Measurements from ENCODE around the gene PRR22.
A peak's percentile ranks its signal among the peaks of the same experiment; 100 is the strongest.

PRR22 gene

DNA sequence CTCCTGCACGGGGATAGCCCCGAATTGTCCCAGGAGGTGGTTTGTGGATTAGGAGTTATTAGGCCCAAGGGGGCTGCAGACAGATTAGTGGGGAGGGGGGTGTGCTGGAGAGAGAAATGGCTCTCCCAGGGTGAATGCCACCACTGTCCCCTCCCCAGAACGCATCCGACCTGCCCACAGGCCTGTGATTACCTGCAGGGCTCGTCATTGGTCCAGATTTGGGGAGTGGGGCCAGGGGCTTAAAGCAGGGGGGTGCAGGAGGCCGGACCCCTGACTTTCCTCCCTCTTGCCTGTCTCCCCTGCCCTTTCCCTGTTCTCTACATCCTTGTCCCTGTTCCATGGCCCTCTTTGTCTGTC lies 21.6 kb upstream of the PRR22 start:
- TF ChIP-seq, protein P1, sequence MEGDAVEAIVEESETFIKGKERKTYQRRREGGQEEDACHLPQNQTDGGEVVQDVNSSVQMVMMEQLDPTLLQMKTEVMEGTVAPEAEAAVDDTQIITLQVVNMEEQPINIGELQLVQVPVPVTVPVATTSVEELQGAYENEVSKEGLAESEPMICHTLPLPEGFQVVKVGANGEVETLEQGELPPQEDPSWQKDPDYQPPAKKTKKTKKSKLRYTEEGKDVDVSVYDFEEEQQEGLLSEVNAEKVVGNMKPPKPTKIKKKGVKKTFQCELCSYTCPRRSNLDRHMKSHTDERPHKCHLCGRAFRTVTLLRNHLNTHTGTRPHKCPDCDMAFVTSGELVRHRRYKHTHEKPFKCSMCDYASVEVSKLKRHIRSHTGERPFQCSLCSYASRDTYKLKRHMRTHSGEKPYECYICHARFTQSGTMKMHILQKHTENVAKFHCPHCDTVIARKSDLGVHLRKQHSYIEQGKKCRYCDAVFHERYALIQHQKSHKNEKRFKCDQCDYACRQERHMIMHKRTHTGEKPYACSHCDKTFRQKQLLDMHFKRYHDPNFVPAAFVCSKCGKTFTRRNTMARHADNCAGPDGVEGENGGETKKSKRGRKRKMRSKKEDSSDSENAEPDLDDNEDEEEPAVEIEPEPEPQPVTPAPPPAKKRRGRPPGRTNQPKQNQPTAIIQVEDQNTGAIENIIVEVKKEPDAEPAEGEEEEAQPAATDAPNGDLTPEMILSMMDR (IDR thresholded peaks at IDR 0.05; ENCODE audit: control insufficient read depth, insufficient read depth, low read depth, low read length, missing control alignments): no peak
- H3K4me3 ChIP-seq (ENCODE audit: control insufficient read depth, low read depth, low read length): no peak overlapping the region
- DNase-seq (ENCODE audit: low read depth): no peak

DNA sequence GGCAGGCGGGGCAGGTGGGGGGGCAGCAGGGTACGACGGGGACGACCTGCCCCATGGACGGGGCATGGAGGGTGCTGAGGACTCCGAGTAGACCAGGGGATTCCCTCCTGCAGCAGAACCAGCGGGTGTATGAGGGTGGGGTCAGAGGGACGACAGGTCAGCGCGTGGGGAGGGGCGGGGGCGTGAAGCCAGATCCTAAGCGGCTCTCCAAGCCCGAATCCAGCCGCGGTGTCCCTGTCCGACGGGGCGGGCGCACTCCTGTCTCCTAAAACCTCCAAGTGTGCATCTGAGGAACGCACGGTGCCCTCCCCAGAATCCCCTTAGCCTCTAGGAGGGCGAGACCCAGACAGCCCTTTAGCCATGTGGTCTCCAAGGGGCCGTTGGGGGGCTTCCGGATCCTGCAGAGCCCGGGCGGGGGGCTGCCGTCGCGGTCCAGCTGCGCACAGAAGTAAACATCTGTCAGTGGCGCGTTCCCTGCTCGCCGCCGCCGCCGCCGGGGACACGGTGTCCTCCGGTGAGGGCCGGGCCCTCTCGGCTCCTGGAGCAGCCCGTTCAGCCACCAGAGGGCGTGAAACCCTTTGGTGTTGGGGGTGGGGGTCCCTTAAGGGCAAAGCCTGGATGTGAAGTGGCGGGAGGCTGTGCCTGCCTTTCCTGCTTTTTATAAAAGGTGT lies 21.1 kb upstream of the PRR22 start:
- no peak for DNase-seq (ENCODE audit: low read depth)
- TF ChIP-seq, protein P1 (IDR thresholded peaks at IDR 0.05; ENCODE audit: control insufficient read depth, insufficient read depth, low read depth, low read length, missing control alignments): peak; percentile 72
- H3K4me3 ChIP-seq (ENCODE audit: control insufficient read depth, low read depth, low read length): no peak overlapping the region

DNA sequence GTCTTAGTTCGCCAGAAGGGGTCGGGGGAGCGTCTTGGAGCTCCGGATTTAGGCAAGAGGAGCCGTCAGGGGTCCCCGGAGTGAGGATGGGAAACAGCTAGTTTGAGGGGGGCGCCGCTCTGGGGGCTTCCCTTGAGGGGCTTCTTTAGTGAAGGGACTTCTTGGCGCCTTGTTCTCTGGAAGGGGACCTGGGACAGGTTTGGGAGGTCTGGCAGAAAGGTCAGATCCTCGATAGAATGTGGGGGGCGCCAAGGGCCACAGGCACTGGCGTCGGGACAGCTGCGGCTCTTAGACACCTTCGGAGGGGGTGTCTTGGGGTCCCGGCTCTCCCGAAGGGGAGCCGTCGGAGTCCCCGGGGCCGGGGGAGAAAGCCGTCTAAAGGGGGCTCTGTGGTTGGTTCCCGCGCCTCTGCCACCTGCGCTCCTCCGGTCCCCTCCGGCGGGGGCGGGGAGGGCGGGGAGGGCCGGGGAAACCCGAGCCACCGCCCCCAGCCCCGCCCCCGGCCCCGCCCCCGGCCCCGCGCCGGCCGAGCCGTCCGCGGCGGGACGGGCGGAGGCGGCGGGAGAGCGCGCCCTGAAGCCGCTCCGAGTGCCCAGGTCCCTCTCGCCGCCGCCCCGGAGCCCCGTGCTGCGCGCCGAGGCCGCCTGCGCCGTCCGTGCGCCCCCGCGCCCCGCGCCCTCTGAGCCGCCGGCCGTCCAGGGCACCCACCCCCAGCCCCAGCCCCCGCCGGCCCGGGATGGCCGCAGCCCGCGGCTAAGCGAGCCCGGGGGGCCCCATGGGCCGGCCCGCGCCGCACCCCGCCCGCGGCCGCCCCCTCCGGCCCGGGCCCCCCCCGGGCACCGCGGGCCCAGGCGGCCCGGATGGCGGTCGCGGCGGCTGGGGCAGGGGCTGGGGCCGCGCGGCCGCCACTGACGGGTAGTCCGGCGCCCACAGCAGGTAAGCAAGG lies 20.2 kb upstream of the PRR22 start, which contains the start of gene NRTN:
Gene NRTN, plus strand, starts transcription at position 552 of the 946 bp plus-strand sequence. CDS start 19,099 bp downstream, outside the sequence.
- TF ChIP-seq, protein P1 (IDR thresholded peaks at IDR 0.05; ENCODE audit: control insufficient read depth, insufficient read depth, low read depth, low read length, missing control alignments): no peak
- peak within 1 kb of the TSS; percentile 40 for H3K4me3 ChIP-seq (ENCODE audit: control insufficient read depth, low read depth, low read length)
- no peak for DNase-seq (ENCODE audit: low read depth)

DNA sequence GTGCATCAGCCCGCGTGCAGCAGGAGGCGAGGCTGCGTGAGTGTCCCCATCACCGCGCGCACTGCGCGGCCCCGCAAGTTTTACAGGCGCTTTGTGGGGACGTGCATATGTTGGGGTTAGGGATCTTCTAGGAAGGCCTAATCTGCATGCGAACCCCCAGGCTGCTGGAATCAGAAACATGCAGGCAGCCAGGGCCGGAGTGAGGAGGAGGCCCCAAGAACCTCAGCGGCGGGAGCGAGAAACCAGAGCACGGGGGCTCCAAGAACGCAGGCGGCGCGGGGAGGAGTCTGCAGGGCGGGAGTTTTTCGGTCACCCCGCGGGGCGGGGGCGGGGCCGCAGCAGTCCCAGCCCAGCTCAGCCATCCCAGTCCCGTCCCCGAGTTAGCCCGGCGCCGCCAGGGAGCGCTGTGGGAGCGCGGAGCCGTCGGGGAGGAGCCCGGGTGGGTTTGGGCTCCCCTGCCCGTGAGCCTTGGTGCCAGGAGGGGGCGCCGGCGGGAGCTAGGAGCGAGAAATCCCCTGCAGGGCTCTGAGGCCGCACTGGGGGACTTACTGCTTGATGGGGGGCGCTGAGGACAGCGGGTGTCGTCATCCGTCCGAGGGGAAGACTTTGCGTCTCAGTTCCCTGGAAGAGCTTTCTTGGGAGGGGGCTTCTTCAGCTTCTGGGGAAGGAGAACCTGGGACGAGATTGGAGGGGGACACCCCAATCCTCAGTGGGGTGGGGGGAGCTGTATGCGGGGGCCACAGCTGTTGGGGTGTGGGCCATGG lies 19.4 kb upstream of the PRR22 start:
- DNase-seq (ENCODE audit: low read depth): no peak
- TF ChIP-seq, protein P1 (IDR thresholded peaks at IDR 0.05; ENCODE audit: control insufficient read depth, insufficient read depth, low read depth, low read length, missing control alignments): peak; percentile 90
- H3K4me3 ChIP-seq (ENCODE audit: control insufficient read depth, low read depth, low read length): peak overlapping the region; percentile 40

DNA sequence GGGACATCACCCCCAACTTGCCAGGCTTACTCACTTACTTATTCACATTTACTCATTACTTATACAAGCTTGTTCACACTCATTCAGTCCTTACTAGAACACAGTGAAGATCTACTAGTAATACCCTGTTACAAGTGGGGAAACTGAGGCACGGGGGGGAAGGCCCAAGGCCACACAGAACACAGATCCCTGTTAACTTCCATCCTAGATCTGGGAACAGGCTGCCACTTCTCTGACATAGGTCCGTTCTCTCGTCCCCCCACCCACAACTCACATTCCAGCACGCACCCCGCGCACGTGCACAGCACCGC lies 18.9 kb upstream of the PRR22 start:
- DNase-seq (ENCODE audit: low read depth): no peak
- peak overlapping the region; percentile 40 for H3K4me3 ChIP-seq (ENCODE audit: control insufficient read depth, low read depth, low read length)
- TF ChIP-seq, protein P1 (IDR thresholded peaks at IDR 0.05; ENCODE audit: control insufficient read depth, insufficient read depth, low read depth, low read length, missing control alignments): no peak

All from AG09309 (cell line).